Fibroblast of the conjunctiva (primary cell): ENCODE measurements around the gene STOML1.
"Not testable (repeated sequence)": the region's sequence is repeated elsewhere in the genome, so short reads cannot be mapped to it uniquely, and the experiment has no call there.

Experiments
- DNase-seq: peaks from one replicate; pipeline ENCODE4 v3.0.0-alpha.2; 2010; ENCODE audit warnings: low read depth

STOML1 gene

DNA sequence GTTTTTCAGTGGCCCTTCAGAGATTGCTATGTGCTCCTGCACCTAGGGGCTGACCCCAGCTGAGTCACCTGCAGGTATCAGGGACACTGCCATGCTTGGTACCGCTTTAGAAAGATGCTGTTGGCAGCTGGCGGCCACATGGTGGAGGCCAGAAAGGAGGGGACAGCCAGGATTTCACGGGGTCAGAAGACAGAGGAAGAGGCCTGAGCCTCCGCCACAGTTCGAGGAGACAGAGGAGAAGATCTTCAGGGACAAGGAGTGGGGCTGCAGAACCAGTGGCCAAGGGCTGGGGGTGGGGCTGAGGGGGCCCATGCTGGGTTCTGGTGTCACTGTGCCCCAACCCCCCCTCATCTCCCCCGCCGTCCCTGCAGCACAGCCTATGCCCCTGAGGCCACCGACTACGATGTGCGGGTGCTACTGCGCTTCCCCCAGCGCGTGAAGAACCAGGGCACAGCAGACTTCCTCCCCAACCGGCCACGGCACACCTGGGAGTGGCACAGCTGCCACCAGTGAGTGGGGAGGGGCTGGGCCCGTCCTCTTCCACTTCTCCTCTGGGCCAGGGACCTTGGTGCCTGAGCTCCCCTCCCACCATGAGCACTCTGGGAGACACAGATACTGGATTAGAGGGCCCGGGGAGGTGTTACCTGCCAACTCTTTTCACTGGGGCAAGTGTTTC, 45.9 kb downstream of the STOML1 start:
- no peak for DNase-seq

DNA sequence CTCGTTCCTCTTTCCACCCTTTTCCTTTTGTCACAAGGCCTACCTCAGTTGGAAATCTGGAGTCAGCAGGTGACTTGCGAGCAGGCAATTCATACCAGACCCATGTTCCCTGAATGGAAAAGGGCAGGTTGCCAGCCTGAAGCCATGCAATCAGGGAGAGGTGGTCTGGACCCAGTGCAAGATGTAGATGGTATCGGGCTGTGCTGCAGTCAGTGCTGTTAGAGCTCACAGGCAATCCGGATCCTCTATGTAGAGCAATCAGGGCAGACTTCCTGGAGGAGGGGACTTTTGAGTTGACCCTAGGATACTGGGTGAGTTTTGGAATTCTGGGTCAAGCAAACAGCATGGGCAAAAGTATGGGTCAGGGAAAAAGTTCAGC, 47.0 kb downstream of the STOML1 start:
- no peak for DNase-seq

DNA sequence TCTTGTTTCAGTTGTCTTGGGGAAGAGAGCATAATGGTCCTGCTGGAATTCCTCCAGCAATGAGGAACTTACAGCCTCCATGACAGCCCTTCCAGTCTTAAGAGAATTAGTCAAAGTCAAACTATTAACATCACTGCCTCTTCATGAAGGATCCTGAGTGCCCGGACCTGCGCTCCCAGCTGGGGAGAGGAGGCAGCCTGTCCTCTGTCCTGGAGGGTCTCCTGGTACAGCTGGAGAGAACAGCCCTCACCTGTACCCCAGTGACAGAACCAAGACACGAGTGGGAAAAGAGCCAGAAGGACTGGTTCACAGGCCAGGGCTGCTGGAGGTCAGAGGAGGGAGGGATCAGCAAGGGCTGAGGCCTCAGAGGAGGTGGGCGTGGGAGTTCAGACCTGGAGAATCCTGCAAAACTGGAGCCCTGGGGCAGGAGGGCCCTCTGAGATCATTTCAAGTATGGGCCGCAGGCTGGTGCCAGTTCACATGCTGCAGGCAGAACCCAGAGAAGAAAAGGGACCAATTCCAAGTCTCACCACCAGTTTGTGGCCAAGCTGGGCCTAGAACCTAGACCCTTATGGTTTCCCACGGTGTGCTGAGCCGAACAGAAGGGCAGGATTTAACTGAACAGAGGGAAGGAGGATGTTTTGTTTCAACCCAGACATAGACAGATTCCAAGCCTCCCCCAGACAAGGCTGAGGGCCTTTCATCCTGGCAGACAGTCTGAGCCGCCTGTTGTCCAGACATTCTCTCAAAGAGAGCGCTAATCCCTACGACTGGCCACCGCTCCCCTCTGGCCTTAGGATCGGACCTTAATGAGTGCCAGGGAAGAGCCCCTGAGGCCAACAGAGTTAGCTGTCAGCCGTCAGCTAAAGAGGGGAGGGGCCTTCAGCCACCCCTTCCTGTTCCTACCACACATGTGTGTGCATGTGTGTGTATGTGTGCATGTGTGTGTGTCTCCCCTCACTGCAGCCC, 47.6 kb downstream of the STOML1 start:
- no peak for DNase-seq

DNA sequence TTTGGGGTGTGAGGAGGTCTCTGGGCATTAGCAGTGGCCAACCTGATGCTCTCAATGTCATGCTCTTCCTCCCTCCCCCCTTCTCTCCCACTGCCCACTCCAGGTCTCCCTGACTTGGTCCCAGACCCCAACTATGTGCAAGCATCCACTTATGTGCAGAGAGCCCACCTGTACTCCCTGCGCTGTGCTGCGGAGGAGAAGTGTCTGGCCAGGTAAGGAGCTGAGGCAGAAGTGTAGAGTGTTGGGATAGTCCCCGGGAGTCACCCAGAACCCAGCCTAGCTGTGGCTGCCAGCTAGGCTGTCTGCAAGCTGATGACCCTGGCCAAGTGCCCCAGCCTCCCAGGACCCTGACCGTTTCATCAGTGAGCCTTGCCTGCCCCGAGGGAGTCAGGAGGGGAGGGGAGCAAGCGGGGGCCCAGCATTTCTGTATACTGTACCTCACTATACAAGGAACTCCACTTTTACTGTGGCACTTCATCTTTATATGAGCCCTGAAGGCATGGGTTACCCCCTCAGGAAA, 49.3 kb downstream of the STOML1 start:
- no peak for DNase-seq

DNA sequence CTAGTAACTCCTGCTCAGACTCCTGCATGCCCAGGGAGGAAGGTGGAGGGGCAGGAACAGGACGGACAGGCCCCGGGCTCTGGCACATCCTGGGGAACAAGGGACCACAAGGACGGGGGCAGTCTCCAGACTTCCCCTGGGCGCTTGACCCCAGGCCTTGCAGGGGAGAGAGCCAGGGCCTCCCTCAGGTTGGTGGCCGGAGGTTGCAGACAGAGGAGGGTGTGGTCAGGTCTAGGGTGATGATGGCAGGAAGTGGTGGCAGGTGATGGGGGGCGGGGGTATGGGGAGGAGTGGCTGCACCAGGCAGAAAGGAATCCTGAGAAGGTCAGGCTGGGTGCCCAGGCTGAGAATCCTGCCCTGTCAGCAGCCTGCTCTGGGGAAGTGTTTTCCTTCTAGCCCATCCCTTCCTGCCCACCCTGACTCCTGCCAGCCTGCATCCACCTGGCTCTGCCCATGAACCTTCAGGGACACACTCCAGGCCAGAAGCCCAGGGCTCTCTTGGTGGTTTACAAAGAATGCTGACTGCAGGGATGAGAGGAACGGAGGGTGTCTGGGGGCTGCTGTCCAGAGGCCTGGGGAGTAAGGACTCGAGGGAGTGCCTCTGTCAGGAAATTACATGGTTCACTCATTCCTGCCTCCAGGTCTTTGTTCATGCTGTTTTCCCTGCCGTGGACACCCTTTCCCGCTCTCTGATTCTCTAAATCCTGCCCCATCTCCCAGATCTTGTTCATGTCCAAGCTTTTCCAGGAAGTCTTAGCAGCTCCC, 50.0 kb downstream of the STOML1 start:
- no peak for DNase-seq

DNA sequence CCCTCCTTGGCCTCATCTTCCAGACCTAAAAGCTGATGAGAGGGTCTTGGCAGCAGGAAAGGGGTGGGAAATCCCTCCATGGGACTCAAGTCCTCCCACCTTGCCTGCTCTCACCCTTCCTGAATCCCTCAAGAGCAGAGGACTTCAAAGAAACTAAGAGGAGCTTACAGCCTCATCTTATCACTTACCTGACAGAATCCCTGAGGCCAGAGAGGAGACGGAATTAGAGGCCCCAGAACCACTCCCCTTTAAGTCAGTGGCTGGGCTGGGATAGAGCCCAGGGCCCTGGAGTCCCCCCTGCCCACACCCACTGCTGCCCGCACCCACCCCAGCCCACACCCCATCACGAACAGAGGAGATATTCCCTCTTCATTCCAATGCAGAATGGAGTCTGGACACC, 50.6 kb downstream of the STOML1 start:
- no peak for DNase-seq

DNA sequence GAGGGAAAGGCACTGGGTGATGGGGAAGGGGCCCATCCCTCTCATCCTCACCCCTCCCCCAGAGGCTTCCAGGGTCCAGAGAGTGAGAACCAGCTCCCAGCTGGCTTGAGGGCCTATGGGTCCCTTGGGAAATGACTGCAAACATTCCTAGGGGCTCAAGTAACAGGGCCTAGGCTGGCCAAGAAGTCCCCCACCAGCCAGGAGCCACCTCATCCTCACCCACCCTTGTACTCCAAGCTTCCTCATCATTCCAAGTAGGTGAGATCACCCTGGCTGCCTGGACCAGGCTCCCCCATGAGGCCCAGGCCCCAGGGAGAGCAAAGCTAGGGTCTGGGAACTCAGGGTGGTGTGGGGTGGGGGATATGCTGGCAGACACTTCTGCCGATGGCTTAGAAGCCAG, 51.1 kb downstream of the STOML1 start:
- peak; percentile 74 for DNase-seq

DNA sequence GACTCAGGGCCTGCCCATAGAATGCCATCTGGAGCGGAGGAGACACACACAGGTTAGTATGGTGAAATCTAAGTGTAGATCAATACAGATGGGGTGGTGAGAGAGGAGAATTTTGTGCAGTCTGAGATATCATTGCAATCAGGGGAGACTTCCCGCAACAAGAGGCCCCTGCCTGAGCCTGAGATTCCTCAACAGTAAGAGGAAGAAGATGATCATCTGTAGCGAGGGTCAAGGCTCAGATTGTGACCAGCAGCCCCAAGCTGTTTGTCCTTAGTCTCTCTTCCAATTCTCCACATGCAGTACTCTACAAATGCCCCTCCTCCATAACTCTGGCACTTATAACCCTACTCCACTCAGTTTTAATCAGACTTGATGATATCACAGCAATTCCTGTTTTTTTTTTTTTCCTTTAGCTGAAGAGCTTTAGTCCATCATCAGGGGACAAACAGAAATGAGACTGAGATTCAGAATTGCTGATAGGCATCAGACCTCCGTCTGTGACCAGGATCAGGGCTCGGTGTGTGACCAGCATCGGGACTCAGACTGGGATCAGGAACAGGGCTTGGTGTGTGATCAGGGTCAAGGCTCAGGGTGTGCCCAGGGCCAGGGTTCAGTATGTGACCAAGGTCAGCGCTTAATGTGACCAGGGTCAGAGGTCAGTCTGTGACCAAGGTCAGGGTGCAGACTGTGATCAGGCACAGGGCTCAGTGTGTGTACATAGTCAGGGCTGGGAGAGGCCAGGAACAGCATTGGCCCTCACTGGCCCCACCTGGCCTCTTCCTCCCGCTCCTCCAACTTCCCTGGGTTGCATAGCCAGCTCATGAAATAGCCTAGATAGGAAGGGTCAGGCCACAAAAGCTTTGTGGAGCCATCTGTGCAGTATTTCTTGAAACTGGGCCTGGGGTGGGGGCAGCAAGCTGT, 51.8 kb downstream of the STOML1 start:
- no peak for DNase-seq

DNA sequence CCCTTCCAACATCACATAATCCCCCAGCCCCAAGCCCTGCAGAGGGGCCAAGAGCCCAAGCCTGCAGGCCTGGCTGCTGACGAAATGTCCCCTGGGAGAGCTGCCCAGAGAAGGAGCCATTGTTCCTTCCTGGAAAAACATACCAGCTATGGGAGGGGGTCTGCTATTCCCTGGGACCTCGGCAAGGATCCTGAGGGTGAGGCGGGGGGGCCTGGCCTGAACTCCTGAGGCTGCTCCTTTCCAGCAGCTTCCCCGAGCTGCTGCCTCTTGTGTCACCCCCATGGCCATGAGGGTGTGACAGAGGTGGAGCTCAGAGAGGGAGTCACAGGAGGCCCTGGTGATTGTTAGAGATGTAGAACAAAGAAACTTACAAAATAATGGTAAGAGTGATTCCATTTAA, 53.0 kb downstream of the STOML1 start:
- DNase-seq = no peak

DNA sequence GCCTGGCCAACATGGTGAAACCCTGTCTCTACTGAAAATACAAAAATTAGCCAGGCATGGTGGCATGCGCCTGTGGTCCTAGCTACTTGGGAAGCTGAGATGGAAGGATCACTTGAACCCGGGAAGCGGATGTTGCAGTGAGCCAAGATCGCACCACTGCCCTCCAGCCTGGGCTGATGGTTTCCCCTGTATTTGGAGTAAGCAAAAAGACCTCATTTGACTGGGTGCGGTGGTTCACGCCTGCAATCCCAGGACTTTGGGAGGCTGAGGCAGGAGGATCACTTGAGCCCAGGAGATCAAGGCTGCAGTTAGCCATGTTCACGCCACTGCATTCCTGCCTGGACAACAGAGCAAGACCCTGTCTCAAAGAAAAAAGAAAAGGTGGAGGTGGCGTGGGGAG, 53.6 kb downstream of the STOML1 start:
- DNase-seq = not testable (repeated sequence)

DNA sequence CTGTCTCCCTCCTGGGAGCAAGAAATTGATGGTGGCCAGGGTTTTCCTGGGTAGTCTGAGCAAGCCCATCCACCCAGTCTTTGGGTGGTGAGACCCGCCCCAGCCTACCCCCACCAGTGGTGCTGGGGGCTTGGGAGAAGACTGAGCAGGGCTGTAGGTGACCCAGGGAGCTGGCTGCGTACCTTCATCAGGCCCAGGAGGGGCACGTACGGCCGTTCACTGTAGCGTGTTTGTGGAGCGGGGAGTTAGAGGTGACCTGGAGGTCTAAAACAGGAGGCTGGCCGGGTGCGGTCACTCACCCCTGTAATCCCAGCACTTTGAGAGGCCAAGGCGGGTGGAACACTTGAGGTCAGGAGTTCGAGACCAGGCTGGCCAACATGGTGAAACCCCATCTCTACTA, 54.4 kb downstream of the STOML1 start:
- no peak for DNase-seq

DNA sequence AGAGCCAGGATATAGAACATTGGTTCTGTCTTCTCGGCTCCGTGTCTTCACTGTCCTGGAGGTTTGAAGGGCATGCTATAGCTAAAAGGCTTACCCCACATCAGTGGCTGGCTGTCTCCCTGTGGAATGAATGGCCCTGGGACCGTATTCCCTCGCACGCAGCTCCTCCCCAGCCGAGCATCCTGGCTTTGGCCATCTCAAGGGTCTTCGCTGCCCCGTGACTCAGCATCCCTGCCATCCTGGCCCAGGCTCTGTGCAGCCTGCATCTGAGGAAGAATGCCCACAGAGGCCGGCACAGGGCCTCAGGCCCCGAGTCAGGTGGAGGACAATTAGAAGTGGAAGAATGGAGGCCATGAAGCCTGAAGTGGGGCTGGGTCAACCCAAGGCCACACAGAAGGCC, 54.8 kb downstream of the STOML1 start:
- DNase-seq = no peak

DNA sequence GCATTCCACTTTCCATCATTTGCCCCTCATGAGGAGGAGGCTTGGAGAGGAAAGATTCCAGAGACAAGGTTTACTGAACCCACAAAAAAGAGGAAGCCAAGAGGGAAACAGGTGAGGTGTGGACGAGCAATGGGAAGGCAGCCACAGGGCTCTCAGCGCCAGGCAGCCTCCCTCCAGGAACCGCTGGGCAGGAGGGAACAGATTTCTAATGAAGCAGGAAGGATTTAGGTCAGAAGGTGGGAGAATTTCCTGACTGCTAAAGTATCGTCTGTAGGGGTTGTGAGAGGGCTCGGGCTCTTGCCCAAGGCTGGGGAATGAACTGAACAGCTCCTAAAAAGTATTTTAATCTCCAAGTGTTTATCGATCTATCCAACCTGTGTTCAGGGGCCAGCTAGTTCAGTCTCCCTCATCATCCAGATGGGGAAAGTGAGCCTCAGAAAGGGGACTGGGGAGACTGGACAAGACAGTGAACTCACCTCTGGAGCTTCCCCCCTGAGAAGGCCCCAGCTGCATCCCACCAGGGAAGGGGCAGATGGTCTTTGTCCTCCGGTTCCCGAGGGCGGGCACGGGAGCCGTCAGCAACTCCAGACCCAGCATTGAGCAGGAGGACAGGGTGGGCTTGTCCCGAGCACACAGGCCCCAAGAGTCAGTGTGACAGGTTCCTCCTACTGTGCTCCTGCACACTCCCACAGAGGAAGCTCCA, 55.4 kb downstream of the STOML1 start:
- no peak for DNase-seq

DNA sequence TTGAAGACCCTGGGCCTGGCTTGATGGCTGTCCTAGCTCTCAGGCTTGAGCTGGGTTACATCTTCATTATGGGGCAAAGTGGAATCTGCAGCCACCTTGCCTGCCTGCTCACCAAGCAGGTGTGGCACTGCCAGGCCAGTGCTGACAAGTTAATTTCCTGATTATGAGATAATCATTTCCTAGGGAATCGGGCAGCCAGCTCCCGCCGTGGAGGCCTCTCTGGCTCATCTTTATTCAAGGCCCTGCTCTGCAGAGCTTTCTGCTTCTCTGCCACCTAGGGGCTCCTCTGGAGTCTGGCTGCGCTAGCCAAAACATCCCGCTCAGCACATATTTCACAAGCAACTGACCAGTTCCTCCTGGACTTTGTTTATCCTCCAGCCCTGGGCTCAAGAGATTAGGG, 55.9 kb downstream of the STOML1 start:
- no peak for DNase-seq

DNA sequence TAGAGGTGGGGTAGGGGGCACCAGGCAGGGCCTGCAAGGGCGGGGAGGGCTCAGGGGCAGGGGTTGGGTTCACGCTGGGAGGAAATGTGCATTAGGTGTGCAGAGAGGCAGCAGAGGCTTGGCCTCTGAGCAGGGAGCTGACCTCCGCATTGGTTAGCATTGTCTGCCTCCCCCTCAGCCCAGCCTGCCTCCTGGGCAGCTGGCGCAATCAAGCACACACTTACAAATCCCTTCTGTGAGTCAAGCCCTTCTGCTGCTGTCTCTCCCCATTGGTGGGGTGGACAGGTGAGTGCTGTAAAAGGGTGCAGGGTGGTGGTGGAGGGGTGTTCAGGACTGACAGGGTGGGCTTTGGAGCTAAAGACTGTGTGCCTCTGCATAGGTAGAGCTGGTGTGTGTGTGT, 56.5 kb downstream of the STOML1 start:
- DNase-seq = no peak

DNA sequence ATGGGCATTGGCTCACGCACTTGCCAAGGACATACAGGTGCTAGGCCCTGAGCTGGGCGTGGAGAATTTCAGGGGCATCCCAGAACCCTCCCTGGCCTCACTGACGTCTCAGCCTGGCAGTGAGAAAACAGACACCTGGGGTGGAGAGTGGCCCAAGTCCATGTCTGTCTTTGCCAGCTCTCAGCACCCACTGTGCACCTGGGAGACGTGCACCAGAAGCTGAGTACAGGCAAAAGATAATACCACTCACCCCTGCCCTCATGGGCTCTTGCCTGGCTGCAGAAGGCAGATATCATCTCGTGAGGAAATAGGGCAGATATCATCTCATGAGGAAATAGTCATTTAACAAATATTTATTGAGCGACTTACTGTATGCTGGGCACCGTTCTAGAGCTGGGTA, 57.8 kb downstream of the STOML1 start:
- DNase-seq = no peak

DNA sequence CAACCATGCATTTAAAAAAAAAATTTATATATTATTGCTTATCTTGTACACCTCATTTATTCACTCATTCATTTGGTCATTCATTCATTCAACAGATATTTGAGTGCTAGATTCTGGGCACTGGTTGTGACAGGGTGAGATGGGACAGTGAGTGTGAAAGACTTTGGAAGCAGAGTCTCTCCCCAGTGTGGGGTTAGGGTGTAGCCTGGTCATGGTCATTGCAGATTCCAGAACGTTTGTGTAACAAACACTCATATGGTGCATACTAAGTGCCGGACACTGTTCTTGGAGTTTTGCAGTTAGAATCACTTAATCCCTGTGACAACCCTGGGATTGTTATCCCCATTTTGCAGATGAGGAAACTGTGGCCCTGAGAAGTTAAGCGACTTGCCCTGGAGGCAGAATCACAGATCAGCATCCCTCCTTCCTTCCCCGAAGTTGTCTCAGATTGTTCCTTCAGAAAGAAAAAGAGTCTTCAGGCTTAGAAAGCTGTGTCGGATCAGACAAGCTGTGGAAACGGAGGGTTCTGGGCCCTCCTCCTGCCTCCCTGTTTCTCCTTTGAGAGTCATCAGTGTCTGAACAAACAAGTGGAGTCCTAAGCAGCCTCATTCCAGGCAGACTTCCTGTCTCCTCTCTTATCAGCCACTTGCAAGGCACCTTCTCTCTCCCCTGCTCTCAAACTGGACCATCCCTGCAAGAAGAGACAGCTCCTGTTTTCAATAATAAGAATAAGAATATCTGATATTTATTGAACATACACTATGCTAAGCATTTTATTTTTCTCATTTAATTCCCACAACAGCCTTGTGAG, 59.5 kb downstream of the STOML1 start:
- DNase-seq = no peak

DNA sequence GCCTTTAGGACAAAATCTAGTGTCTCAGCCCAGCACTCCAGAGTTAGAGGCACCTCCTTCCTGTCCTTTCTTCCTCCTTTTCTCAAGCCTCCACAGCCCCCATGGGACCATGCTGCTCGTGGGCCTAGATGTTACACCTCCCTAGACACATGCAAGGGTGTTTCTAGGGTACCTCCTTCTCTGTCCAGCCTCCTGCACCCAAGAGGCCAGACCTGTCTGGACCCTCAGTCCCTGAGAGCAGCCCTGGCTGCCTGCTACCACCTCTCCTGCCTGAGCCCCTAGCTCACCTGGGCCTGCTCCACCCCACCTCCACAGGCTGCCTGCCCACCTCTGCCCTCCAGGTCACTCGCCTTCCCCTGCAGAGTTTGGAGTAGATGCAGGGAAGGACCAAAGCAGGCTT, 60.7 kb downstream of the STOML1 start:
- DNase-seq = no peak

DNA sequence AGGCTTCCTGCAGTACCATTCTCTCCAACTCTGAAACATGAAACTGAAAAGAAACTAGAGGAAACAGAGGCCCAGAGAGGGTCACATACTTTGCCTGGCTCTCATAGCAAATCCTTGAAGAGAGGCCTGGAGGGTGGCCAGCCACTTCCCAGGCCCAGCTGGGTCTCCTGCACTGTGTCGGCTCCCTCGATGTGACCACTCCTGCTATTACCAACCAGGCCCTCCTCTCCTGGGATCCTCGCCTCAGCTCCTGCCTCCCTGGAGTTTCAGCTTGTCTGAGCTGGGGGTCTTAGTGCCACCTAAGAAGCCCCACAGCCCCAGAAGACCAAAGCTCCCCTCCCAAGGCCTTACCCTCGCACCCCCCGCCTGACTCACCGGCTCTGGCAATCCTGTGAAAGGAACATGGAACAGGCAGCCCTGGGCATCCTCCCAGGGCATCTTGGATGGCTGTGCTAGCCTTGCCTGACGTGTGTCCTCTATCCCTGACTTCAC, 61.3 kb downstream of the STOML1 start:
- peak; percentile 71 for DNase-seq

DNA sequence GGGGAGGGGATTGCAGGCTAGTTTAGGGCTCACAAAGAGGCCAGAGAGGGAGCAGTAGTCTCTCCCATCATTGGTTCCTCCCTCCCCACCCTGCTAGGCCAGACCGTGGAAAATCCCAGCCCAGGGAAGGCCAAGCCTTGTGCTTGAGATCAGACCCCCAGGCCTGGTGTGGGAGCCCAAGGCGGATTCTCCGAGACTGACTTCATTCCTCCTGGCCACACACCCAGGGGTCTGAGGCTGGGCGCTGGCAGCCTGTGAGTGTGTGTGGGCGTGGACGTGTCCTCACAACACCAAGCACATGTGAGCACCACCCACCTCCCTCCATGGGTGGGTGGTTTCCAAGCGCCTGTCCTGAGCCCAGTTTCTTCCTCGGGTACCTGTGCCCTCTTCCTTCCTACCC, 61.7 kb downstream of the STOML1 start:
- peak; percentile 82 for DNase-seq
